HepG2 (cell line): ENCODE data around the gene PNMA8C. TPM values are rescaled to one million over a fixed set of nuclear protein-coding genes. Genes with fewer than 3 reads are reported as not detected.

Experiments used
- AGO1 ChIP-seq: fragments of 200-400 bp; formaldehyde crosslinking; IDR thresholded peaks from 2 replicates; pipeline ENCODE4 v1.6.1; 2017; ENCODE audit warnings: mild to moderate bottlenecking, low read depth, low read length, moderate library complexity; ENCODE audit not compliant: poor library complexity, severe bottlenecking
- KIAA2018 ChIP-seq: sonication (generic); formaldehyde crosslinking; IDR thresholded peaks from 2 replicates; pipeline ENCODE4 v1.5.0; 2020; ENCODE audit warnings: mild to moderate bottlenecking, missing genetic modification reagents, borderline replicate concordance
- RAD51 ChIP-seq: fragments of 450-650 bp; IDR thresholded peaks from 2 replicates; pipeline ENCODE4 v1.6.1; 2016; ENCODE audit warnings: borderline replicate concordance
- THAP11 ChIP-seq: IDR thresholded peaks from 2 replicates; pipeline ENCODE4 v1.6.1; 2016; ENCODE audit warnings: missing biosample characterization, missing genetic modification reagents
- ZHX2 ChIP-seq, 2 experiments: sonication (generic) in 1 of 2; formaldehyde crosslinking in 1 of 2; IDR thresholded peaks; 2 replicates each; pipeline versions ENCODE4 v1.6.1 to v1.9.0; 2014 to 2022; ENCODE audit warnings: antibody characterized with exemption in 1 of 2, borderline replicate concordance in 1 of 2, inconsistent platforms in 1 of 2, low read depth in 1 of 2, missing genetic modification reagents in 1 of 2
- ZNF276 ChIP-seq: sonication (generic); formaldehyde crosslinking; IDR thresholded peaks from 2 replicates; pipeline ENCODE4 v1.4.0; 2020; ENCODE audit warnings: mild to moderate bottlenecking, low read depth, missing genetic modification reagents
- ZNF549 ChIP-seq: sonication (generic); formaldehyde crosslinking; IDR thresholded peaks from 2 replicates; pipeline ENCODE4 v1.5.0; 2020; ENCODE audit warnings: missing genetic modification reagents
- ZNF747 ChIP-seq: sonication (generic); formaldehyde crosslinking; IDR thresholded peaks from 2 replicates; pipeline ENCODE4 v1.8.1; 2023; ENCODE audit warnings: missing genetic modification reagents, mild to moderate bottlenecking, borderline replicate concordance
- ZNF800 ChIP-seq: sonication (generic); formaldehyde crosslinking; IDR thresholded peaks from 2 replicates; pipeline ENCODE4 v1.4.0; 2020; ENCODE audit warnings: missing genetic modification reagents
- polyA plus RNA-seq, 8 experiments: library from polyadenylated mRNA; depleted of rRNA in 3 of 8; stranded (reverse) in 7 of 8; unstranded in 1 of 8; fragments of >200 nt; fragmentation: Illumina TruSeq in 4 of 8; extraction: Trizol in 4 of 8; gene quantifications; 2 replicates each; pipeline versions ENCODE4 v1.2.1 to v1.2.3, GENCODE V29; 2011 to 2016; ENCODE audit warnings: low read depth in 4 of 8, missing spikeins in 1 of 8, mixed read lengths in 1 of 8; ENCODE audit not compliant: insufficient read depth in 1 of 8
- total RNA-seq, 5 experiments: library from RNA; depleted of rRNA; stranded (reverse); fragments of >200 nt; fragmentation: Illumina TruSeq; extraction: Trizol; gene quantifications; 2 replicates each; pipeline ENCODE4 v1.2.3, GENCODE V29; 2016; ENCODE audit warnings: low read depth in 1 of 5

PNMA8C gene
- total and polyA plus RNA-seq, 2 of the 13 experiments (the other 11 are each of a cell fraction or from before 2014, with no cell fraction given), result not detected

GRCh38 chr19:46404055-46404752 lies 24.5 kb downstream of the PNMA8C start (continued):
- TF ChIP-seq KIAA2018 (CRISPR knock-in tag), result no peak
- no peak for TF ChIP-seq RAD51
- peak; percentile 56; the same call in 1 of the 2 replicates for TF ChIP-seq ZNF747 (CRISPR knock-in tag)
- TF ChIP-seq AGO1, result no peak
- TF ChIP-seq ZNF549, result no peak
- TF ChIP-seq ZNF800 (CRISPR knock-in tag), result peak; percentile 66; the same call in 1 of the 2 replicates
- TF ChIP-seq ZHX2 (IDR thresholded peaks at IDR 0.05; ENCODE audit: low read depth), result no peak
- no peak for TF ChIP-seq ZHX2 (CRISPR knock-in tag; IDR thresholded peaks at IDR 0.05; ENCODE audit: borderline replicate concordance)
- 0 out of 2 replicates have a peak, but pooled peaks have one; percentile 41 for TF ChIP-seq ZNF276 (CRISPR knock-in tag)
- TF ChIP-seq THAP11 (CRISPR knock-in tag), result peak; percentile 60; the same call in 1 of the 2 replicates
